NOMO-1 treated with dmso at 0.1 percent for 144 hours (cell line): Measurements from ENCODE around the gene COQ4.
A peak's percentile ranks its signal among the peaks of the same experiment; 100 is the strongest.

ENCODE experiments used
- DNase-seq: peaks from one replicate; lab custom pipeline; 2025; ENCODE audit not compliant: unreplicated experiment; lab: John Stamatoyannopoulos, UW

Gene COQ4

DNA sequence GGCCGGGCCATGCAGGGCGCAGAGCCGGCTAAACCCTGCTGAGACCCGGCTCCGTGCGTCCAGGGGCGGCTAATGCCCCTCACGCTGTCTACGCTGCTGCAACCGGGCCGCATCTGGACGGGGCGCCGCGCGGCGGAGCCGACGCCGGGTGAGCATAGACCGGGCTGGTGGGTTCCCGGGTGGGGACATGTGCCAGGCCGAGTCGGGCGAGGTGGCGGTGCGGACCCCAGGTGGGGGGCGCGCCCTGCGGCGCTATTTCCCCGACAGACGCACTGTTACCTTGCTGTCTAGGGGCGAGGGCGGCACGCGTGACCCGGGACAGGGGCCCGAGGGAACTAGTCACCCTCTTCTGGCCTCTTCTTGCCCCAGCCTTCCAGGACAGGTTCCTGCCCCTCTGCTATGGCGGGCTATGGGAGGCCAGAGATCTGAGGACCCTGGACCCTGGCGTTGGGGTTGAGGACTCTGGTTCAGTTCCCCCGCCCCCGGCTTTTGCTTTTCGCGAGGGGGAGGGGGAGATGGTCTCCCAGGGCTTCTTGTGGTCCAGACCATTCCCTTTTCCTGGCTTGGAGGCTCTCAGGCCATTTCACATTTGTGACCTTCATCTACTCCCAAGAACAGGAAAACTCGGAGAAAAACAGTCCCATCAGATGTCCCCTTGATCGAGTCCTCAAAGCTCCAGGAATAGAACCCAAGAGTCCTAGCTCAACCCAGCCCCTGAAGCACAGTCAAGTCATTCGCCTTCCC is 18.2 kb downstream of the COQ4 start:
- no peak for DNase-seq

DNA sequence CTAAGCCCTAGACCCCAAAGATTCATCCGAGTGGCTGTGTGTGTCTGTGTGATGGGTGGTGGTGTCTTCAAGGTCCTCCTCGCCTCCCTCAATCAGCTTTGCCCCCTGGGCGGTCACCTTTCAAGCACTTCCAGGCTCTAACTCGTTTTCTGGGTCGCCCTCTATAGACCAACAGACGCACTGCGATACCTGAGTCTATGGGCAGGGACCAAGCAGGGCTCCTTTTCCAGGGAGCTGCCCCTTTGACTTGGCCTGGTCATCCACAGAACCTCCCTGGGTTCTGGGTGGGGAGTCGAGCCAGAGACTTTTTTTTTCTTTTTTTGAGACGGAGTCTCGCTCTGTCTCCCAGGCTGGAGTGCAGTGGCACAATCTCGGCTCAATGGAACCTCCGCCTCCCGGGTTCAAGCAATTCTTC is 18.8 kb downstream of the COQ4 start:
- DNase-seq = peak; percentile 66

GRCh38 chr9:128342971-128343680 is 20.5 kb downstream of the COQ4 start:
- DNase-seq = no peak

DNA sequence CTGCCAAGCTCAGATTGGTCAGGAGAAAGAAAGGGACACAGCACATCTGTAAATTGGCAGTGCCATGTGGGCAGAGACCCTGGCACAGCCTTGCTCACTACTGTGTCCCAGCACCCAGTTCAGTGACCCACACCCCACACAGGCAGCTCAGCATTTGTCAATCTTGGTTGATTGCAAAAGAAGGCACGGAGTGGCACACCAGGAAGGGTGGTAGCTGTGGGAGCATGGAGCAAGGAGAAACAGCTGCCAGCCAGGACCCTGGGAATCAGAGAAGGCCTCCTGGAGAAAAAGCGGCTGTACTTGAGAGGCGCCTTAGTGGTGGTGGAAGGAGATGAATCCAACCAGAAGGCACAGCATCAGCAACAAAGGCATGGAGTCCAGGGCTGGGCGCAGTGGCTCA is 21.2 kb downstream of the COQ4 start:
- no peak for DNase-seq

DNA sequence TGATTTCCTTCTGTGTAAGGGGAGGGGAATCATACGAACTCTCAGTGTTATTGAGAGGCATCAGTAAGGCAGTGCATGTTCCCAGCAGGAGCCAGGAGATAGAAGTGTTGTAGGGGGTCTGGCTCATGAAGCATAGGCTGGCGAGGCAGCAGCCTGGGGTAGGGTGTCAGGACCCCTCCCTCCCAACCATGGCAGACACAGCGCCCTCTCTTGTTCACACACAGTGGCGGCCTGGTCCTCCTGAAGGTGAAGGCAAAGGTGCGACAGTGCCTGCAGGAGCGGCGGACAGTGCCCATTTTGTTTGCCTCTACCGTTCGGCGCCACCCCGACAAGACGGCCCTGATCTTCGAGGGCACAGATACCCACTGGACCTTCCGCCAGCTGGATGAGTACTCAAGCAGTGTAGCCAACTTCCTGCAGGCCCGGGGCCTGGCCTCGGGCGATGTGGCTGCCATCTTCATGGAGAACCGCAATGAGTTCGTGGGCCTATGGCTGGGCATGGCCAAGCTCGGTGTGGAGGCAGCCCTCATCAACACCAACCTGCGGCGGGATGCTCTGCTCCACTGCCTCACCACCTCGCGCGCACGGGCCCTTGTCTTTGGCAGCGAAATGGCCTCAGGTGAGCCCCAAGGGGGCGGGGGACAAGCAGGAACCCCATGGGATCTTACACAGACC is 22.4 kb downstream of the COQ4 start:
- no peak for DNase-seq

GRCh38 chr9:128349125-128349524 is 26.5 kb downstream of the COQ4 start:
- DNase-seq = no peak

DNA sequence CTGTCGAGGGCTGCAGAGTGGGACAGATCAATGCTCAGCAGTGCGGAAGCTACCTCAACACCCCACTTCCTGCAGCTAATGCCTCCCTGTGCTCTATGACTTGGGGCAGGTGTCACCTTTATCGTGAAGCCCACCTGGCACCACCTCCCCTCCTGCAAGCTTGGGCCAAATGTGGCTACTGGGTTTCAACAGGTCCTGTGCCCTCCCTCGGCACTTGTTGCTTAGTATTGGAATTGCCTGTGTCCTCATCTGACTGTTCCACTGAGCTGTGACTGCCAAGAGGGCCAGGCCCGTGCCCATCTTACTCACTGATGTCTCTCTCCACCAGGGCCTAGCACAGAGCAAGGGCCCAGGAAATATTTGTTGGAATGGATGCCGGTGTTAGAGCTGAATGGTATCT is 27.1 kb downstream of the COQ4 start:
- DNase-seq = no peak

GRCh38 chr9:128355451-128355850 is 32.8 kb downstream of the COQ4 start:
- no peak for DNase-seq

- DNase-seq = no peak
Measured at GRCh38 chr9:128358090-128358489, 35.5 kb downstream of the COQ4 start.

- no peak for DNase-seq
Measured at GRCh38 chr9:128358861-128359260, 36.2 kb downstream of the COQ4 start.

DNA sequence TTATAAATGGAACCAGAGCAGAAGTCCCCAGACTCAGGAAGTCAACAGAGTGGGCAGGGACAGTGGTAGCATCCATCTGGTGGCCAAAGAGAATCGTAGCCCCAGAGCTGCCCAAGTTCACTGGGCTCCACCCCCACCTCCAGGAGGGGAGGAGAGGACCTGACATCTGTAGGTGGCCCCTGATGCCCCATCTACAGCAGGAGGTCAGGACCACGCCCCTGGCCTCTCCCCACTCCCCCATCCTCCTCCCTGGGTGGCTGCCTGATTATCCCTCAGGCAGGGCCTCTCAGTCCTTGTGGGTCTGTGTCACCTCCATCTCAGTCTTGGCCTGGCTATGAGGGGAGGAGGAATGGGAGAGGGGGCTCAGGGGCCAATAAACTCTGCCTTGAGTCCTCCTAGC is 38.2 kb downstream of the COQ4 start:
- DNase-seq = no peak

DNA sequence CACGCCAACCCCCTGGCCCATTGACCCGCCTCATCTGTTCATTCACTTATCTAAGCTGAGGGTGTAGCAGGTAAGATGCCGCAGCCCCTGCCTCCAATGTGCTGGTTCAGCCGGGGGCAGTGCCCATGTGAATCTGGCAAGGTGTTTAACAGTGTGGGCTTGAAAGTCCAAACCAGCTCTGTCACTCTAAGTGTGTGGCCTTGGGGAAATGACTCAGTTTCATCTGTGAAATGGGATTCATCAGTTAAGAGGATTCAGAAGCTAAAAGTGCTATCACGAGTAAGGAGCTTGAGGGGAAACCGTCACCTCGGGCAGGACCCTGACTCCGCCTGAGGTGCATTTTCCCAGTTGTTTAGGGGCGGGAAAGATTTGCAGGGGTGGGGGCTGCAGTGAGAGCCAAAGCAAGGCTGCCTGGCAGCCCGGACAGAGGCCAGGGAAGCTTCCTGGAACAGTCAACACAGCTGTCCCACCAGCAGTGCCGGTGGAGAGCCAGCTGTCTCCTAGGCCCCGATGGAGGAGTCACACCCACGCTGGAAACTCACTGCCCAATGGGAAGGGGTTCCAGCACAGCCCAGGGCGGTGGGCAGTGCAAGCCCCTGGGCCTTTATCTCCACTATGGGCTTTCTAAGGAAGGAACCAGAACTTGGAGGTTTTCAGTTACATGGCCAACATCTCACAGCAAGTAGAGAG is 38.8 kb downstream of the COQ4 start:
- no peak for DNase-seq

GRCh38 chr9:128361986-128362646 is 39.5 kb downstream of the COQ4 start:
- peak; percentile 52 for DNase-seq

- no peak for DNase-seq
Measured at GRCh38 chr9:128362774-128363173, 40.1 kb downstream of the COQ4 start.

DNA sequence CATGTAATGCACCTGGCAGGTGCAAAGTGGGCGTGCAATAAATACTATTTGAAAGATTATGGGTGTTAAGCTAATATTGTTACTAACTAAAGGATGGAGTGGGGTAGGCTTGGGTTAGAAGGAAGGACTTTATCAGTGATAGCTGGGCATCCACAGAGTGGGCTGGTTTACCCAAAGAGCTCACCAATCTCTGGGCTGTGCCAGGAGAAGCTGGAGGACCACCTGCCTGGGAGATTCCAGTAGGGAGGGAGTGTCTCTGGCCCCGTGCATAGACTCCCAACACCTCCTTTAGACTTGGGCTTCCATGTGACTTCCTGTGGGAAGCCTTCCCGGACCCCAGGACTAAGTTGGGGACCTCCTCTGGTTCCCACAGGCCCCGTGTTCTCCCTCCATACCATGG is 42.9 kb downstream of the COQ4 start:
- DNase-seq = no peak

DNA sequence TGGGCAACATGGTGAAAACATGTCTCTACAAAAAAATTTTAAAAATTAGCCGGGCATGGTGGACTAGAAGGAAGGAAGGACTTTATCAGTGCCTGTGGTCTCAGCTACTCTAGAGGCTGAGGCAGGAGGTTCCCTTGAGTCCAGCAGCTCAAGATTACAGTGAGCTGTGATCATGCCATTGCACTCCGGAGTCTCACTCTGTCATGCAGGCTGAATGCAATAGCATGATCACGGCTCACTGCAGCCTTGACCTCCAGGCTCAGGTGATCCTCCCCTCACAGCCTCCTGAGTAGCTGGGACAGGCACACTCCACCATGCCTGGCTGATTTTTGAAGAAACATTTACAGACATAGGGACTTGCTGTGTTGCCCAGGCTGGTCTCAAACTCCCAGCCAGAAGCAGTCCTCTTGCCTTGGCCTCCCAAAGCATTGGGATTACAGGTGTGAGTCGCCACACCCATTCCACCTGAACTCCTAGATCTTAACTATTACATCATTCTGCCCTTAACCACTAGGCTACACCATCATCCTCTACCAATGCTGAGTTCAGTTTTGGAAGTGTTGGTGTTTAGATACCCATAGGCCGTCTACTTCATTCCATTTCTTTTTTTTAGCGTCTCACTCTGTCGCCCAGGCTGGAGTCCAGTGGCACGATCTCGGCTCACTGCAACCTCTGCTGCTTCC is 46.5 kb downstream of the COQ4 start:
- no peak for DNase-seq

DNA sequence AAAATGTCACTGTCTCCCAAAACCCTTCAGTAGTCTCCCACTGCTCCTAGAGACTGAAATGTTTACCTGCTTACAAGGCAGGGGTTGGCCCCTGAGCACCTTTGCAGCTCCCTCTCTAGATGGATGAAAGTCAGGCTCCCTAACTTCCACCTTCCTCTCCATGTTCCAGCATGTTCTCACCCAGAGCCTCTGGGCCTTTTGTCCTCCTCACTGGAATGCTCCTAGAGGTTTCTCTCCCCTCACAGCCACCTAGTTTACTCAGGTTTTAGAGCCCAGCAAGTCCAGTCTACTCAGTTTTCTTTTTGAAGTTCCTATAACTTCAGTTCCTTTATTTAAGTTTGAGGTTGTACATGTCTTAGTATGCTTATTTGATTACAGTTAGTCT is 47.7 kb downstream of the COQ4 start:
- DNase-seq = no peak

DNA sequence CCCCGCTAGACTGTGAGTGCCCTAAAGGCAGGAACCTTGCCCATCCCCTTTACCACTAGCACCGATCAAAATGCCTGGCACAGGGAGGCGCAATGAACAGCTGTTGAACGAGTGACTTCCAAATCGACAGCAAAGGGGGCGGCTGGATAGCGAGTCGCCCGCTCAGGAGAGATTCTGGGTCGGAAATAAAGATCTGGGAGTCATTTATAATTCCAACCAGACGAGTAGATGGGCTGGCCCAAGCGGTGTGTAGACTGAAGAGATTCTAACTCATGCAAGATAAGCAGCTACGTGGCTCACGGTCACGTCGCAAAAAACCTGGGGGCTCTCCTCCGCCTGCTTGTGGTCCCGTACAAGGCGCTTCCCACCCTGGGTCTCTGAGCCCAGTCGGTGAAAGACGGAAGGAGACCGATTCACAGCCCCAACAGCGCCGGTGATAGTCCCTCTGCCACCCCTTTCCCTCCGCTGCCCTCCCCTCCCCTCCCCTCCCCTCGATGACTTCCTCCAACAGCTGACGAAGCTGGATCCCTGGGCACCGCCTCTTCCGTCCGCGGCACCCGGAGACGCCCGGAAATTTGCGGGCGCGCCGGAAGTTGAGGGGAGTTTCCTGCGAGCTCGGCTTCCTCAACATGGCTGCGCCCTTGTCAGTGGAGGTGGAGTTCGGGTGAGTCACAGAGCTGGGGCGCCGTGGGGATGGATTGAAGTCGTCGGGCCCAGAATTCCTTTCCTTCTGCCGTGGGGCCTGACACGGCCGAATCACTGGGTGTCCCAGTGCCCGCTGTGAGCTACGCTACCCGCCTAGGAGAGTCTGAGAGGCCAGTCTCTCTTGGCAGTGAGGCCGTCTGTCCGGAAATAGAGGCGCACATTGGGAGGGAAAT is 48.4 kb downstream of the COQ4 start, which contains the start of gene URM1:
TSS of gene URM1 (plus strand) at position 623 of the 878 bp plus-strand sequence. CDS start at position 630, 7 bp downstream.
- DNase-seq = peak; percentile 96

- DNase-seq = no peak
Measured at GRCh38 chr9:128371630-128372117, 49.0 kb downstream of the COQ4 start.
